GM21737 (cell line): ENCODE measurements around the gene ATP5PO.

Experiments
- ATAC-seq: cut with Tn5 transposase; IDR thresholded peaks from one replicate; pipeline ENCODE4 v1.9.1; 2021; ENCODE audit warnings: mild to moderate bottlenecking, moderate library complexity; ENCODE audit not compliant: unreplicated experiment

Gene ATP5PO

GRCh38 chr21:33901412-33902288, 14.0 kb downstream of the ATP5PO start:
- ATAC-seq = no peak

GRCh38 chr21:33899199-33899598, 16.4 kb downstream of the ATP5PO start:
- ATAC-seq = no peak

GRCh38 chr21:33898586-33898985, 17.0 kb downstream of the ATP5PO start:
- ATAC-seq = no peak

- ATAC-seq = no peak
Observed at GRCh38 chr21:33897739-33898138, 17.9 kb downstream of the ATP5PO start.

GRCh38 chr21:33897098-33897497, 18.5 kb downstream of the ATP5PO start:
- ATAC-seq = no peak

GRCh38 chr21:33896691-33897090, 18.9 kb downstream of the ATP5PO start:
- ATAC-seq = no peak

- ATAC-seq = no peak
Observed at GRCh38 chr21:33895356-33895755, 20.2 kb downstream of the ATP5PO start.

GRCh38 chr21:33894736-33895288, 20.8 kb downstream of the ATP5PO start:
- no peak for ATAC-seq

GRCh38 chr21:33893917-33894316, 21.7 kb downstream of the ATP5PO start:
- no peak for ATAC-seq

GRCh38 chr21:33892853-33893252, 22.8 kb downstream of the ATP5PO start:
- ATAC-seq = no peak

- no peak for ATAC-seq
Observed at GRCh38 chr21:33890187-33890586, 25.4 kb downstream of the ATP5PO start.

- ATAC-seq = no peak
Observed at GRCh38 chr21:33886321-33886720, 29.3 kb downstream of the ATP5PO start.

GRCh38 chr21:33885172-33885514, 30.5 kb downstream of the ATP5PO start:
- no peak for ATAC-seq

GRCh38 chr21:33884376-33885171, 31.0 kb downstream of the ATP5PO start:
- ATAC-seq = no peak

GRCh38 chr21:33883118-33883517, 32.5 kb downstream of the ATP5PO start:
- no peak for ATAC-seq

GRCh38 chr21:33881689-33882440, 33.7 kb downstream of the ATP5PO start:
- no peak for ATAC-seq

GRCh38 chr21:33880626-33881025, 35.0 kb downstream of the ATP5PO start:
- no peak for ATAC-seq

GRCh38 chr21:33878824-33879223, 36.8 kb downstream of the ATP5PO start:
- no peak for ATAC-seq

- ATAC-seq = no peak
Observed at GRCh38 chr21:33875026-33875695, 40.4 kb downstream of the ATP5PO start.

- ATAC-seq = no peak
Observed at GRCh38 chr21:33874161-33874560, 41.4 kb downstream of the ATP5PO start.
